ENCODE measurements around the gene PCSK6. TPM values are rescaled to one million over a fixed set of nuclear protein-coding genes. Genes with fewer than 3 reads are reported as not detected.
A peak's percentile ranks its signal among the peaks of the same experiment; 100 is the strongest.

The PCSK6 gene
- total and polyA plus RNA-seq, 2 of the 8 experiments (the other 6 are each of a cell fraction or from before 2014, with no cell fraction given), result 1.9 to 4.0 TPM

- Histone ChIP-seq H3K27me3 (replicated peaks in 1 of 4; ENCODE audit: control insufficient read depth in 3 of 4, extremely low read depth in 1 of 4, insufficient read depth in 3 of 4, low read length in 3 of 4) (no peaks in the 10 kb centered on the region), H3K23me2 (ENCODE audit: low read depth, low read length) (no peaks in the 10 kb centered on the region), H2AFZ (ENCODE audit: low read length) (no peak overlapping the region), H3K79me1 (ENCODE audit: low read depth, low read length) (no peaks in the 10 kb centered on the region), H2BK20ac (ENCODE audit: low read length) (no peak overlapping the region), H4K20me1 (replicated peaks in 1 of 2; ENCODE audit: control insufficient read depth in 1 of 2, insufficient read depth in 2 of 2, low read length in 2 of 2) (peaks cover 0 to under 1% of the 10 kb centered on the region in 2 experiments), H2BK5ac (ENCODE audit: low read depth, low read length) (no peak overlapping the region), H3K79me2 (ENCODE audit: control insufficient read depth in 1 of 2, insufficient read depth in 2 of 2, low read length in 2 of 2) (no peaks in the 10 kb centered on the region), H3K27ac (ENCODE audit: low read depth, low read length) (no peak overlapping the region), H3K4me1 (replicated peaks in 1 of 4; ENCODE audit: control insufficient read depth in 3 of 4, insufficient read depth in 4 of 4, low read length in 3 of 4) (peaks cover 0 to 2% (median 0%) of the 10 kb centered on the region in 4 experiments; a peak in 1 of 7 replicates), H2AK5ac (ENCODE audit: low read depth, low read length) (no peak overlapping the region), H3K23ac (ENCODE audit: insufficient read length) (no peak overlapping the region), H2BK120ac (replicated peaks; ENCODE audit: low read depth, low read length) (no peak overlapping the region), H3K56ac (replicated peaks; ENCODE audit: insufficient read length, low read depth, low read length) (no peak overlapping the region), H3K36me3 (ENCODE audit: control insufficient read depth in 2 of 4, insufficient read depth in 4 of 4, low read length in 3 of 4) (0 out of 8 replicates have a peak, but pooled peaks cover 0 to 2% (median 0%) of the 10 kb centered on the region in 4 experiments), H3K18ac (ENCODE audit: extremely low read depth, low read length) (no peak overlapping the region), H3K4ac (replicated peaks; ENCODE audit: insufficient read length, low read depth, low read length) (no peak overlapping the region), H4K5ac (ENCODE audit: insufficient read length, low read depth, low read length) (no peak overlapping the region), H3K4me3 (ENCODE audit: extremely low read depth in 1 of 4, insufficient read depth in 2 of 4, low read depth in 3 of 4, low read length in 4 of 4) (no peak overlapping the region), H3K4me2 (ENCODE audit: insufficient read depth in 1 of 2, low read depth in 2 of 2, low read length in 2 of 2) (no peak overlapping the region), H3K9me3 (ENCODE audit: insufficient read depth in 2 of 2, low read depth in 1 of 2, low read length in 1 of 2) (no peaks in the 10 kb centered on the region), H2BK12ac (ENCODE audit: low read depth, low read length) (peak overlapping the region; percentile 60; the same call in 1 of the 2 replicates), H3K14ac (ENCODE audit: insufficient read length) (no peak overlapping the region), H4K8ac (ENCODE audit: extremely low read depth, insufficient read depth, low read length) (no peak overlapping the region; the same call in 1 of the 2 replicates), H4K91ac (replicated peaks; ENCODE audit: insufficient read length, low read length) (no peak overlapping the region), H3K9ac (replicated peaks in 1 of 4; ENCODE audit: extremely low read depth in 1 of 4, low read depth in 3 of 4, low read length in 3 of 4) (no peak overlapping the region), H2BK15ac (ENCODE audit: low read length) (no peak overlapping the region)
- peak in 1 of 2 experiments; percentile 31 for DNase-seq (ENCODE audit: low read depth in 1 of 2, low spot score in 2 of 2)
- POLR2A ChIA-PET (ENCODE audit: partially characterized antibody), result interaction anchor here (1.0 to 1.1 kb wide), 2 partner anchors 9 to 30 kb away, joined by 3 to 4 read pairs; no protein-coding TSS in a partner anchor
- TF ChIP-seq YY1 (IDR thresholded peaks at IDR 0.05; ENCODE audit: low read depth, low read length), result no peak
- no peak for TF ChIP-seq BACH1 (IDR thresholded peaks at IDR 0.05; ENCODE audit: low read length)
- no peak for TF ChIP-seq EZH2 (IDR thresholded peaks at IDR 0.05; ENCODE audit: low read depth, low read length, severe bottlenecking)
- no peak for FAIRE-seq
- CTCF ChIA-PET (ENCODE audit: partially characterized antibody), result interaction anchor here (0.9 to 2.5 kb wide), 3 partner anchors 164 to 256 kb away, joined by 3 to 12 read pairs (median 3); no protein-coding TSS in a partner anchor
- 98% methylated on average over 4 of the region's 4 CpGs; no CpG with 5 or more reads in 1 of the 2 experiments for WGBS, 2 experiments (ENCODE audit: extremely low coverage in 1 of 2, insufficient coverage in 1 of 2, insufficient read length in 1 of 2, insufficient replicate concordance in 2 of 2, low coverage in 1 of 2, low lambda C conversion rate in 2 of 2, missing lambda C conversion rate in 1 of 2)
These were observed 225.5 kb downstream of the PCSK6 start for GRCh38 chr15:101264011-101264410.

Measured in H1 (cell line).